Stimulated activated CD4-positive, alpha-beta T cell treated with anti-CD3 and anti-CD28 coated beads, Interleukin-2, amount 100 ng/mL, for 48 hours (primary cell): Measurements from ENCODE around the gene WEE1.
"Not testable (repeated sequence)": the region's sequence is repeated elsewhere in the genome, so short reads cannot be mapped to it uniquely, and the experiment has no call there.

ENCODE experiments used
- DNase-seq, 2 donors: peaks; one replicate each; pipeline ENCODE4 v3.0.0-alpha.2; 2020

WEE1 gene

GRCh38 chr11:9573052-9573774 lies at the start of gene WEE1:
Gene WEE1, plus strand, starts transcription at chr11:9573670. Its CDS starts 264 bp downstream, at chr11:9573934.
- DNase-seq = peak; percentile 98

- DNase-seq = no peak
These were observed 49.5 kb upstream of the WEE1 start for GRCh38 chr11:9524001-9524400.

GRCh38 chr11:9525116-9525515 lies 48.4 kb upstream of the WEE1 start:
- DNase-seq = no peak

- DNase-seq = no peak
These were observed 45.9 kb upstream of the WEE1 start for GRCh38 chr11:9527481-9528135.

- DNase-seq = no peak
These were observed 45.4 kb upstream of the WEE1 start for GRCh38 chr11:9528136-9528501.

- no peak for DNase-seq
These were observed 44.7 kb upstream of the WEE1 start for GRCh38 chr11:9528573-9529333.

GRCh38 chr11:9529334-9529650 lies 44.2 kb upstream of the WEE1 start:
- DNase-seq = no peak

GRCh38 chr11:9530020-9530621 lies 43.3 kb upstream of the WEE1 start:
- no peak for DNase-seq

GRCh38 chr11:9530901-9531625 lies 42.4 kb upstream of the WEE1 start:
- no peak for DNase-seq

GRCh38 chr11:9533058-9533457 lies 40.4 kb upstream of the WEE1 start:
- no peak for DNase-seq

- no peak for DNase-seq
These were observed 39.6 kb upstream of the WEE1 start for GRCh38 chr11:9533736-9534473.

GRCh38 chr11:9535189-9535781 lies 38.2 kb upstream of the WEE1 start:
- DNase-seq = peak; percentile 88 to 89

GRCh38 chr11:9538548-9538947 lies 34.9 kb upstream of the WEE1 start:
- DNase-seq = no peak

GRCh38 chr11:9549216-9549615 lies 24.3 kb upstream of the WEE1 start:
- not testable (repeated sequence) for DNase-seq

GRCh38 chr11:9550191-9550628 lies 23.3 kb upstream of the WEE1 start:
- no peak for DNase-seq

GRCh38 chr11:9561279-9561982 lies 12.0 kb upstream of the WEE1 start:
- DNase-seq = no peak

GRCh38 chr11:9562716-9563115 lies 10.8 kb upstream of the WEE1 start:
- no peak for DNase-seq

- DNase-seq = no peak
These were observed 10.2 kb upstream of the WEE1 start for GRCh38 chr11:9563196-9563730.

GRCh38 chr11:9565822-9566560 lies 7.5 kb upstream of the WEE1 start:
- peak; percentile 42 to 47 for DNase-seq

GRCh38 chr11:9566561-9567063 lies 6.9 kb upstream of the WEE1 start:
- DNase-seq = no peak
